GM18870 (cell line): ENCODE data around the gene CGREF1.
"Not testable (repeated sequence)": the region's sequence is repeated elsewhere in the genome, so short reads cannot be mapped to it uniquely, and the experiment has no call there.

Experiments used
- ATAC-seq: cut with Tn5 transposase; IDR thresholded peaks from one replicate; pipeline ENCODE4 v1.9.1; 2021; ENCODE audit warnings: moderate library complexity; ENCODE audit not compliant: unreplicated experiment

CGREF1 gene

GRCh38 chr2:27138111-27138510, 19.2 kb upstream of the CGREF1 start:
- no peak for ATAC-seq

GRCh38 chr2:27137322-27137935, 18.5 kb upstream of the CGREF1 start:
- ATAC-seq = no peak

- ATAC-seq = no peak
Observed at GRCh38 chr2:27136751-27137150, 17.8 kb upstream of the CGREF1 start.

- no peak for ATAC-seq
Observed at GRCh38 chr2:27135478-27135955, 16.6 kb upstream of the CGREF1 start.

GRCh38 chr2:27134781-27135477, 16.0 kb upstream of the CGREF1 start:
- no peak for ATAC-seq

- ATAC-seq = peak; percentile 54
Observed at GRCh38 chr2:27133905-27134780, 15.2 kb upstream of the CGREF1 start, which contains the start of gene PREB. TSS of gene PREB (minus strand) at chr2:27134636. CDS start at chr2:27134421, 215 bp downstream.

- ATAC-seq = no peak
Observed at GRCh38 chr2:27133195-27133875, 14.4 kb upstream of the CGREF1 start.

GRCh38 chr2:27131429-27131828, 12.5 kb upstream of the CGREF1 start:
- ATAC-seq = no peak

- no peak for ATAC-seq
Observed at GRCh38 chr2:27130396-27130795, 11.5 kb upstream of the CGREF1 start.

- no peak for ATAC-seq
Observed at GRCh38 chr2:27128668-27129571, 10.0 kb upstream of the CGREF1 start.

GRCh38 chr2:27127883-27128667, 9.1 kb upstream of the CGREF1 start:
- no peak for ATAC-seq

GRCh38 chr2:27126252-27126710, 7.4 kb upstream of the CGREF1 start:
- no peak for ATAC-seq

- no peak for ATAC-seq
Observed at GRCh38 chr2:27125104-27125503, 6.2 kb upstream of the CGREF1 start.

GRCh38 chr2:27123302-27124150, 4.6 kb upstream of the CGREF1 start, which contains the start of gene ABHD1:
TSS of gene ABHD1 (plus strand) at chr2:27123815. CDS start at chr2:27123949, 134 bp downstream.
- no peak for ATAC-seq

- no peak for ATAC-seq
Observed at GRCh38 chr2:27122791-27123190, 3.9 kb upstream of the CGREF1 start.

GRCh38 chr2:27121906-27122305, 3.0 kb upstream of the CGREF1 start:
- no peak for ATAC-seq

GRCh38 chr2:27119330-27119670, 372 bp upstream of the CGREF1 start:
- ATAC-seq = not testable (repeated sequence)

- ATAC-seq = no peak
Observed at GRCh38 chr2:27117995-27118524, 868 bp downstream of the CGREF1 start.
